Activated CD8-positive, alpha-beta memory T cell treated with anti-CD3 and anti-CD28 coated beads, Interleukin-2, amount 10 ng/mL, durations not matched to agents 7 days and 5 days (primary cell): ENCODE measurements around the gene STRADB. TPM values are rescaled to one million over a fixed set of nuclear protein-coding genes. Genes with fewer than 3 reads are reported as not detected.
"Not testable (repeated sequence)": the region's sequence is repeated elsewhere in the genome, so short reads cannot be mapped to it uniquely, and the experiment has no call there.

Experiments used
- ATAC-seq: fragments of 150-1000 bp; cut with Tn5 transposase; one replicate; pipeline ENCODE4 v1.10.0; 2021; ENCODE audit warnings: moderate library complexity
- CTCF ChIA-PET: fragments of 350-600 bp; sonication (Branson Sonifier 250); formaldehyde crosslinking; loops from one replicate; lab custom pipeline; 2021; ENCODE audit warnings: antibody characterized with exemption; lab: Charles Lee
- DNase-seq: peaks from one replicate; pipeline ENCODE4 v3.0.0-alpha.2; 2020
- H3K27ac Mint-ChIP-seq: one replicate; pipeline ENCODE4 v1.8.0; 2021; ENCODE audit warnings: mild to moderate bottlenecking, mixed read lengths
- H3K27me3 Mint-ChIP-seq: one replicate; pipeline ENCODE4 v1.8.0; 2021; ENCODE audit warnings: mixed read lengths
- H3K36me3 Mint-ChIP-seq: one replicate; pipeline ENCODE4 v1.8.0; 2021; ENCODE audit warnings: mild to moderate bottlenecking, mixed read lengths
- H3K4me1 Mint-ChIP-seq: one replicate; pipeline ENCODE4 v1.8.0; 2021; ENCODE audit warnings: mixed read lengths
- H3K4me3 Mint-ChIP-seq: one replicate; pipeline ENCODE4 v1.8.0; 2021; ENCODE audit warnings: mild to moderate bottlenecking, moderate library complexity, mixed read lengths
- H3K9me3 Mint-ChIP-seq: one replicate; pipeline ENCODE4 v1.8.0; 2022; ENCODE audit warnings: low read depth, mixed read lengths
- total RNA-seq, 2 experiments: library from RNA; stranded (reverse); gene quantifications; one replicate each; pipeline ENCODE4 v1.2.3, GENCODE V29; 2021

Gene STRADB
- total RNA-seq, 2 experiments from 2014 or later = 17.0 to 19.2 TPM

- no peak for DNase-seq
- Mint-ChIP-seq H3K9me3 (no peaks in the 10 kb centered on the region), H3K4me3 (no peak overlapping the region), H3K36me3 (peaks cover 30% of the 10 kb centered on the region), H3K4me1 (peaks cover 12% of the 10 kb centered on the region), H3K27me3 (no peaks in the 10 kb centered on the region), H3K27ac (no peak overlapping the region)
- peak; percentile 81 for ATAC-seq
- CTCF ChIA-PET = interaction anchor here (0.8 to 2.5 kb wide), 8 partner anchors 10 to 182 kb away, joined by 3 to 7 read pairs (median 3); partner anchors contain the start of genes STRADB and TRAK2
Measured at GRCh38 chr2:201414099-201415023, 37.2 kb upstream of the STRADB start.

- H3K4me1 Mint-ChIP-seq = peaks cover 17% of the 10 kb centered on the region
- no peaks in the 10 kb centered on the region for H3K27me3 Mint-ChIP-seq
- no peaks in the 10 kb centered on the region for H3K9me3 Mint-ChIP-seq
- H3K4me3 Mint-ChIP-seq = no peak overlapping the region
- CTCF ChIA-PET = interaction anchor here (1.2 kb wide), 2 partner anchors 22 to 51 kb away, joined by 3 read pairs; no protein-coding TSS in a partner anchor
- ATAC-seq (no peak), DNase-seq (no peak)
- peaks cover 33% of the 10 kb centered on the region for H3K36me3 Mint-ChIP-seq
- no peak overlapping the region for H3K27ac Mint-ChIP-seq
Measured at GRCh38 chr2:201415149-201415548, 36.4 kb upstream of the STRADB start.

- Mint-ChIP-seq H3K4me3 (no peak overlapping the region), H3K27ac (no peak overlapping the region)
Measured at GRCh38 chr2:201419057-201419635, 32.4 kb upstream of the STRADB start.

GRCh38 chr2:201419986-201420385, 31.6 kb upstream of the STRADB start:
- CTCF ChIA-PET = no interaction called here
- Mint-ChIP-seq H3K36me3 (peaks cover 13% of the 10 kb centered on the region), H3K9me3 (no peaks in the 10 kb centered on the region), H3K27ac (no peak overlapping the region), H3K27me3 (no peaks in the 10 kb centered on the region), H3K4me3 (no peak overlapping the region), H3K4me1 (peaks cover 32% of the 10 kb centered on the region)
- no peak for ATAC-seq
- no peak for DNase-seq

More at GRCh38 chr2:201419057-201419635, 32.4 kb upstream of the STRADB start:
- H3K9me3 Mint-ChIP-seq = no peaks in the 10 kb centered on the region
- peaks cover 13% of the 10 kb centered on the region for H3K36me3 Mint-ChIP-seq
- DNase-seq = no peak
- no peaks in the 10 kb centered on the region for H3K27me3 Mint-ChIP-seq
- peaks cover 32% of the 10 kb centered on the region for H3K4me1 Mint-ChIP-seq
- ATAC-seq = no peak
- CTCF ChIA-PET = interaction anchor here (0.6 kb wide), 1 partner anchor 119 kb away, joined by 5 read pairs; no protein-coding TSS in a partner anchor

- no peaks in the 10 kb centered on the region for H3K9me3 Mint-ChIP-seq
- H3K36me3 Mint-ChIP-seq = peaks cover 13% of the 10 kb centered on the region
- H3K27me3 Mint-ChIP-seq = no peaks in the 10 kb centered on the region
- no peak overlapping the region for H3K27ac Mint-ChIP-seq
- ATAC-seq (peak; percentile 39), DNase-seq (no peak)
- no peak overlapping the region for H3K4me3 Mint-ChIP-seq
- CTCF ChIA-PET = no interaction called here
- H3K4me1 Mint-ChIP-seq = peaks cover 32% of the 10 kb centered on the region
Measured at GRCh38 chr2:201420442-201421113, 31.0 kb upstream of the STRADB start.

GRCh38 chr2:201425952-201426351, 25.6 kb upstream of the STRADB start:
- DNase-seq (no peak), ATAC-seq (no peak)
- H3K9me3 Mint-ChIP-seq = peaks cover 7% of the 10 kb centered on the region
- H3K4me1 Mint-ChIP-seq = peaks cover 11% of the 10 kb centered on the region
- CTCF ChIA-PET = interaction anchor here (1.0 to 1.5 kb wide), 2 partner anchors 16 to 20 kb away, joined by 3 to 4 read pairs; no protein-coding TSS in a partner anchor
- peaks cover 28% of the 10 kb centered on the region for H3K36me3 Mint-ChIP-seq
- H3K27me3 Mint-ChIP-seq = no peaks in the 10 kb centered on the region
- no peak overlapping the region for H3K27ac Mint-ChIP-seq
- no peak overlapping the region for H3K4me3 Mint-ChIP-seq

GRCh38 chr2:201428366-201428765, 23.2 kb upstream of the STRADB start:
- Mint-ChIP-seq H3K4me1 (peaks cover 26% of the 10 kb centered on the region), H3K36me3 (peaks cover 36% of the 10 kb centered on the region)
- H3K9me3 Mint-ChIP-seq, DNase-seq, H3K4me3 Mint-ChIP-seq, H3K27ac Mint-ChIP-seq, H3K27me3 Mint-ChIP-seq, CTCF ChIA-PET, ATAC-seq: not testable (repeated sequence)

- peaks cover 36% of the 10 kb centered on the region for H3K36me3 Mint-ChIP-seq
- CTCF ChIA-PET, ATAC-seq, H3K4me3 Mint-ChIP-seq, H3K9me3 Mint-ChIP-seq, H3K27ac Mint-ChIP-seq, H3K27me3 Mint-ChIP-seq, DNase-seq: not testable (repeated sequence)
- H3K4me1 Mint-ChIP-seq = peaks cover 28% of the 10 kb centered on the region
Measured at GRCh38 chr2:201429835-201430234, 21.7 kb upstream of the STRADB start.

- H3K4me3 Mint-ChIP-seq, H3K9me3 Mint-ChIP-seq, H3K27ac Mint-ChIP-seq, DNase-seq, H3K27me3 Mint-ChIP-seq, CTCF ChIA-PET, ATAC-seq: not testable (repeated sequence)
- peaks cover 28% of the 10 kb centered on the region for H3K4me1 Mint-ChIP-seq
- peaks cover 36% of the 10 kb centered on the region for H3K36me3 Mint-ChIP-seq
Measured at GRCh38 chr2:201430322-201430721, 21.2 kb upstream of the STRADB start.

GRCh38 chr2:201430839-201431238, 20.7 kb upstream of the STRADB start:
- H3K36me3 Mint-ChIP-seq = peaks cover 36% of the 10 kb centered on the region
- CTCF ChIA-PET = no interaction called here
- ATAC-seq (no peak), DNase-seq (no peak)
- H3K27ac Mint-ChIP-seq = no peak overlapping the region
- H3K9me3 Mint-ChIP-seq = peaks cover 7% of the 10 kb centered on the region
- H3K4me1 Mint-ChIP-seq = peaks cover 28% of the 10 kb centered on the region
- no peak overlapping the region for H3K4me3 Mint-ChIP-seq
- no peaks in the 10 kb centered on the region for H3K27me3 Mint-ChIP-seq

- CTCF ChIA-PET = interaction anchor here (1.0 to 1.3 kb wide), 2 partner anchors 9 to 19 kb away, joined by 4 read pairs; partner anchors contain the start of genes STRADB and TRAK2
- DNase-seq = no peak
- Mint-ChIP-seq H3K4me3 (no peak overlapping the region), H3K27ac (peak overlapping the region; percentile 88), H3K27me3 (no peaks in the 10 kb centered on the region), H3K9me3 (peaks cover 7% of the 10 kb centered on the region), H3K36me3 (peaks cover 36% of the 10 kb centered on the region), H3K4me1 (peaks cover 28% of the 10 kb centered on the region)
- ATAC-seq = peak; percentile 98
Measured at GRCh38 chr2:201432038-201432620, 19.4 kb upstream of the STRADB start.

- Mint-ChIP-seq H3K36me3 (peaks cover 34% of the 10 kb centered on the region), H3K9me3 (peaks cover 7% of the 10 kb centered on the region), H3K4me1 (peaks cover 28% of the 10 kb centered on the region), H3K27ac (peak overlapping the region; percentile 88), H3K27me3 (no peaks in the 10 kb centered on the region), H3K4me3 (no peak overlapping the region)
- DNase-seq (no peak), ATAC-seq (no peak)
- CTCF ChIA-PET = interaction anchor here (1.0 to 1.4 kb wide), 3 partner anchors 14 to 18 kb away, joined by 3 to 4 read pairs (median 4); partner anchors contain the start of genes STRADB and TRAK2
Measured at GRCh38 chr2:201432621-201433393, 18.7 kb upstream of the STRADB start.
